HEK293 (cell line): Measurements from ENCODE around the gene SEC16A.

Source experiments
- CTCF ChIA-PET: fragments of 350-600 bp; formaldehyde crosslinking; extraction: SDS; loops from one replicate; lab custom pipeline; 2021; ENCODE audit warnings: antibody characterized with exemption; lab: Yijun Ruan, JAX
- POLR2A ChIA-PET: fragments of 300-600 bp; formaldehyde crosslinking; extraction: SDS; loops from one replicate; lab custom pipeline; 2020; ENCODE audit warnings: antibody characterized with exemption, inconsistent platforms; lab: Yijun Ruan, JAX
- H3K27ac ChIP-seq: fragments of 200-500 bp; sonication (Bioruptor generic); 2 replicates; pipeline ENCODE4 v1.5.1; 2014; ENCODE audit warnings: low read depth, low read length, control low read depth, inconsistent platforms; ENCODE audit errors: extremely low read depth
- H3K36me3 ChIP-seq, 2 experiments: fragments of 200-500 bp in 1 of 2; sonication (Bioruptor generic) in 1 of 2; 1 replicate in 1 of 2; 2 replicates in 1 of 2; pipeline ENCODE4 v1.5.1; 2014 to 2017; ENCODE audit warnings: inconsistent platforms in 2 of 2, low read length in 2 of 2; ENCODE audit not compliant: control insufficient read depth in 2 of 2, insufficient read depth in 1 of 2
- H3K4me1 ChIP-seq: fragments of 200-500 bp; sonication (Bioruptor generic); 2 replicates; pipeline ENCODE4 v1.5.1; 2014; ENCODE audit warnings: mild to moderate bottlenecking, low read length, inconsistent platforms; ENCODE audit not compliant: control insufficient read depth, insufficient read depth
- H3K4me3 ChIP-seq: 2 replicates; pipeline ENCODE4 v1.5.1; 2011; ENCODE audit warnings: low read depth, mild to moderate bottlenecking, control low read depth, low read length, moderate library complexity
- H3K9me3 ChIP-seq: fragments of 200-500 bp; sonication (Bioruptor generic); 2 replicates; pipeline ENCODE4 v1.5.1; 2014; ENCODE audit warnings: low read depth, low read length, inconsistent platforms; ENCODE audit not compliant: control insufficient read depth, insufficient read depth
- BCL6B ChIP-seq: fragments of 450-650 bp; formaldehyde crosslinking; IDR thresholded peaks from 2 replicates; pipeline ENCODE4 v1.5.1; 2017; ENCODE audit warnings: missing biosample characterization, missing genetic modification characterization
- ELK4 ChIP-seq: IDR thresholded peaks from 2 replicates; pipeline ENCODE4 v1.6.1; 2011; ENCODE audit warnings: mild to moderate bottlenecking, low read depth, low read length, borderline replicate concordance
- GLIS2 ChIP-seq: fragments of 450-650 bp; formaldehyde crosslinking; IDR thresholded peaks from 2 replicates; pipeline ENCODE4 v1.5.1; 2016; ENCODE audit warnings: missing biosample characterization, missing genetic modification characterization
- IKZF3 ChIP-seq: fragments of 450-650 bp; IDR thresholded peaks from 2 replicates; pipeline ENCODE4 v1.5.0; 2018; ENCODE audit warnings: missing biosample characterization, mild to moderate bottlenecking, missing genetic modification characterization, moderate library complexity
- KLF7 ChIP-seq: fragments of 450-650 bp; formaldehyde crosslinking; IDR thresholded peaks from 2 replicates; pipeline ENCODE4 v1.5.1; 2016; ENCODE audit warnings: missing biosample characterization, missing genetic modification characterization, borderline replicate concordance
- KLF9 ChIP-seq: fragments of 450-650 bp; formaldehyde crosslinking; IDR thresholded peaks from 2 replicates; pipeline ENCODE4 v1.5.1; 2016; ENCODE audit warnings: missing biosample characterization, missing genetic modification characterization, low read depth
- MYNN ChIP-seq: fragments of 450-650 bp; formaldehyde crosslinking; IDR thresholded peaks from 2 replicates; pipeline ENCODE4 v1.5.1; 2016; ENCODE audit warnings: missing biosample characterization, missing genetic modification characterization, borderline replicate concordance
- OSR2 ChIP-seq: fragments of 450-650 bp; formaldehyde crosslinking; IDR thresholded peaks from 2 replicates; pipeline ENCODE4 v1.5.1; 2016; ENCODE audit warnings: missing biosample characterization, missing genetic modification characterization
- SCRT1 ChIP-seq: fragments of 450-650 bp; formaldehyde crosslinking; IDR thresholded peaks from 2 replicates; pipeline ENCODE4 v1.5.1; 2016; ENCODE audit warnings: missing biosample characterization, missing genetic modification characterization, borderline replicate concordance
- SCRT2 ChIP-seq: fragments of 450-650 bp; formaldehyde crosslinking; IDR thresholded peaks from 2 replicates; pipeline ENCODE4 v1.5.1; 2016; ENCODE audit warnings: missing biosample characterization, missing genetic modification characterization
- YY2 ChIP-seq: fragments of 450-650 bp; formaldehyde crosslinking; IDR thresholded peaks from 2 replicates; pipeline ENCODE4 v1.5.1; 2016; ENCODE audit warnings: missing biosample characterization, missing genetic modification characterization
- ZBTB8A ChIP-seq: fragments of 450-650 bp; formaldehyde crosslinking; IDR thresholded peaks from 2 replicates; pipeline ENCODE4 v1.5.1; 2016; ENCODE audit warnings: missing biosample characterization, missing genetic modification characterization
- ZIC2 ChIP-seq: fragments of 450-650 bp; formaldehyde crosslinking; IDR thresholded peaks from 2 replicates; pipeline ENCODE4 v1.5.1; 2016; ENCODE audit warnings: missing biosample characterization, missing genetic modification characterization
- ZNF121 ChIP-seq: fragments of 450-650 bp; formaldehyde crosslinking; IDR thresholded peaks from 2 replicates; pipeline ENCODE4 v1.5.1; 2016; ENCODE audit warnings: missing biosample characterization, missing genetic modification characterization
- ZNF157 ChIP-seq: fragments of 450-650 bp; formaldehyde crosslinking; IDR thresholded peaks from 2 replicates; pipeline ENCODE4 v1.5.1; 2016; ENCODE audit warnings: missing biosample characterization, missing genetic modification characterization
- ZNF341 ChIP-seq: fragments of 450-650 bp; formaldehyde crosslinking; IDR thresholded peaks from 2 replicates; pipeline ENCODE4; 2016; ENCODE audit warnings: low read depth, missing biosample characterization, missing genetic modification characterization
- ZNF366 ChIP-seq: fragments of 450-650 bp; formaldehyde crosslinking; conservative IDR thresholded peaks from 2 replicates; pipeline ENCODE4 v1.5.1; 2016; ENCODE audit warnings: missing biosample characterization, missing genetic modification characterization
- ZNF391 ChIP-seq: fragments of 450-650 bp; formaldehyde crosslinking; IDR thresholded peaks from 2 replicates; pipeline ENCODE4 v1.5.1; 2016; ENCODE audit warnings: low read depth, missing biosample characterization, missing genetic modification characterization, borderline replicate concordance
- ZNF585B ChIP-seq: fragments of 450-650 bp; formaldehyde crosslinking; IDR thresholded peaks from 2 replicates; pipeline ENCODE4 v1.5.1; 2016; ENCODE audit warnings: missing biosample characterization, missing genetic modification characterization
- ZNF600 ChIP-seq: fragments of 450-650 bp; formaldehyde crosslinking; IDR thresholded peaks from 2 replicates; pipeline ENCODE4 v1.5.1; 2016; ENCODE audit warnings: missing biosample characterization, missing genetic modification characterization
- ZNF704 ChIP-seq: fragments of 450-650 bp; formaldehyde crosslinking; IDR thresholded peaks from 2 replicates; pipeline ENCODE4 v1.5.1; 2016; ENCODE audit warnings: missing biosample characterization, missing genetic modification characterization
- ZNF785 ChIP-seq: fragments of 450-650 bp; formaldehyde crosslinking; IDR thresholded peaks from 2 replicates; pipeline ENCODE4 v1.5.1; 2016; ENCODE audit warnings: missing biosample characterization, missing genetic modification characterization
- ZNF792 ChIP-seq: fragments of 450-650 bp; formaldehyde crosslinking; IDR thresholded peaks from 2 replicates; pipeline ENCODE4 v1.5.1; 2016; ENCODE audit warnings: missing biosample characterization, missing genetic modification characterization
- TF ChIP-seq, protein P1 (sequence below): fragments of 450-650 bp; formaldehyde crosslinking; IDR thresholded peaks from 2 replicates; pipeline ENCODE4 v1.5.1; 2016; ENCODE audit warnings: missing biosample characterization, missing genetic modification characterization
- TF ChIP-seq, protein P2 (sequence below): fragments of 450-650 bp; formaldehyde crosslinking; IDR thresholded peaks from 2 replicates; pipeline ENCODE4 v1.5.1; 2017; ENCODE audit warnings: missing biosample characterization, mild to moderate bottlenecking, missing genetic modification characterization, moderate library complexity
- TF ChIP-seq, protein P3 (sequence below): fragments of 450-650 bp; formaldehyde crosslinking; IDR thresholded peaks from 2 replicates; pipeline ENCODE4 v1.5.1; 2017; ENCODE audit warnings: missing biosample characterization, missing genetic modification characterization

The SEC16A gene

GRCh38 chr9:136525841-136526499 is 43.1 kb upstream of the SEC16A start:
- TF ChIP-seq YY2 (tag by site-specific recombination) (no peak), ZBTB8A (tag by site-specific recombination) (0 out of 2 replicates have a peak, but pooled peaks have one; percentile 11), IKZF3 (tag by site-specific recombination) (peak; percentile 36), GLIS2 (tag by site-specific recombination) (peak; percentile 28), ZNF341 (tag by site-specific recombination) (peak; percentile 83), ZNF600 (tag by site-specific recombination) (peak; percentile 71), ZIC2 (peak; percentile 89), KLF7 (no peak)
- TF ChIP-seq, protein P1, sequence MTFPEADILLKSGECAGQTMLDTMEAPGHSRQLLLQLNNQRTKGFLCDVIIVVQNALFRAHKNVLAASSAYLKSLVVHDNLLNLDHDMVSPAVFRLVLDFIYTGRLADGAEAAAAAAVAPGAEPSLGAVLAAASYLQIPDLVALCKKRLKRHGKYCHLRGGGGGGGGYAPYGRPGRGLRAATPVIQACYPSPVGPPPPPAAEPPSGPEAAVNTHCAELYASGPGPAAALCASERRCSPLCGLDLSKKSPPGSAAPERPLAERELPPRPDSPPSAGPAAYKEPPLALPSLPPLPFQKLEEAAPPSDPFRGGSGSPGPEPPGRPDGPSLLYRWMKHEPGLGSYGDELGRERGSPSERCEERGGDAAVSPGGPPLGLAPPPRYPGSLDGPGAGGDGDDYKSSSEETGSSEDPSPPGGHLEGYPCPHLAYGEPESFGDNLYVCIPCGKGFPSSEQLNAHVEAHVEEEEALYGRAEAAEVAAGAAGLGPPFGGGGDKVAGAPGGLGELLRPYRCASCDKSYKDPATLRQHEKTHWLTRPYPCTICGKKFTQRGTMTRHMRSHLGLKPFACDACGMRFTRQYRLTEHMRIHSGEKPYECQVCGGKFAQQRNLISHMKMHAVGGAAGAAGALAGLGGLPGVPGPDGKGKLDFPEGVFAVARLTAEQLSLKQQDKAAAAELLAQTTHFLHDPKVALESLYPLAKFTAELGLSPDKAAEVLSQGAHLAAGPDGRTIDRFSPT (tag by site-specific recombination) = 0 out of 2 replicates have a peak, but pooled peaks have one; percentile 34
- TF ChIP-seq, protein P2, sequence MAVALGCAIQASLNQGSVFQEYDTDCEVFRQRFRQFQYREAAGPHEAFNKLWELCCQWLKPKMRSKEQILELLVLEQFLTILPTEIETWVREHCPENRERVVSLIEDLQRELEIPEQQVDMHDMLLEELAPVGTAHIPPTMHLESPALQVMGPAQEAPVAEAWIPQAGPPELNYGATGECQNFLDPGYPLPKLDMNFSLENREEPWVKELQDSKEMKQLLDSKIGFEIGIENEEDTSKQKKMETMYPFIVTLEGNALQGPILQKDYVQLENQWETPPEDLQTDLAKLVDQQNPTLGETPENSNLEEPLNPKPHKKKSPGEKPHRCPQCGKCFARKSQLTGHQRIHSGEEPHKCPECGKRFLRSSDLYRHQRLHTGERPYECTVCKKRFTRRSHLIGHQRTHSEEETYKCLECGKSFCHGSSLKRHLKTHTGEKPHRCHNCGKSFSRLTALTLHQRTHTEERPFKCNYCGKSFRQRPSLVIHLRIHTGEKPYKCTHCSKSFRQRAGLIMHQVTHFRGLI (tag by site-specific recombination) = peak; percentile 95
- Histone ChIP-seq H3K4me1 (0 out of 2 replicates have a peak, but pooled peaks cover 4% of the 10 kb centered on the region), H3K9me3 (no peaks in the 10 kb centered on the region), H3K36me3 (peaks cover 0 to 7% of the 10 kb centered on the region in 2 experiments; a peak in 1 of 3 replicates), H3K4me3 (no peak overlapping the region), H3K27ac (no peak overlapping the region)
- ChIA-PET CTCF (no interaction called here), POLR2A (interaction anchor here (0.6 kb wide), 1 partner anchor 30 kb away, joined by 4 read pairs; no protein-coding TSS in a partner anchor)

- CTCF ChIA-PET = no interaction called here
- TF ChIP-seq ZNF785 (tag by site-specific recombination) (no peak), BCL6B (no peak), SCRT1 (tag by site-specific recombination) (peak; percentile 45; the same call in 1 of the 2 replicates), MYNN (no peak), ZNF391 (tag by site-specific recombination) (no peak), SCRT2 (tag by site-specific recombination) (peak; percentile 40), ELK4 (no peak), ZNF585B (tag by site-specific recombination) (no peak), ZNF704 (tag by site-specific recombination) (no peak), KLF9 (tag by site-specific recombination) (no peak), OSR2 (tag by site-specific recombination) (no peak), ZNF121 (tag by site-specific recombination) (no peak), ZNF792 (tag by site-specific recombination) (no peak), ZNF366 (tag by site-specific recombination) (no peak), ZNF157 (no peak)
- TF ChIP-seq, protein P3, sequence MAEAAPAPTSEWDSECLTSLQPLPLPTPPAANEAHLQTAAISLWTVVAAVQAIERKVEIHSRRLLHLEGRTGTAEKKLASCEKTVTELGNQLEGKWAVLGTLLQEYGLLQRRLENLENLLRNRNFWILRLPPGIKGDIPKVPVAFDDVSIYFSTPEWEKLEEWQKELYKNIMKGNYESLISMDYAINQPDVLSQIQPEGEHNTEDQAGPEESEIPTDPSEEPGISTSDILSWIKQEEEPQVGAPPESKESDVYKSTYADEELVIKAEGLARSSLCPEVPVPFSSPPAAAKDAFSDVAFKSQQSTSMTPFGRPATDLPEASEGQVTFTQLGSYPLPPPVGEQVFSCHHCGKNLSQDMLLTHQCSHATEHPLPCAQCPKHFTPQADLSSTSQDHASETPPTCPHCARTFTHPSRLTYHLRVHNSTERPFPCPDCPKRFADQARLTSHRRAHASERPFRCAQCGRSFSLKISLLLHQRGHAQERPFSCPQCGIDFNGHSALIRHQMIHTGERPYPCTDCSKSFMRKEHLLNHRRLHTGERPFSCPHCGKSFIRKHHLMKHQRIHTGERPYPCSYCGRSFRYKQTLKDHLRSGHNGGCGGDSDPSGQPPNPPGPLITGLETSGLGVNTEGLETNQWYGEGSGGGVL (tag by site-specific recombination) = no peak
Observed at GRCh38 chr9:136525207-136525606, 42.4 kb upstream of the SEC16A start.

More at GRCh38 chr9:136525207-136525606, 42.4 kb upstream of the SEC16A start:
- Histone ChIP-seq H3K4me3 (no peak overlapping the region), H3K36me3 (peaks cover 0 to 7% of the 10 kb centered on the region in 2 experiments; a peak in 1 of 3 replicates), H3K9me3 (no peaks in the 10 kb centered on the region), H3K4me1 (0 out of 2 replicates have a peak, but pooled peaks cover 4% of the 10 kb centered on the region), H3K27ac (no peak overlapping the region)
- POLR2A ChIA-PET = no interaction called here
